NCI-H1694 (cell line): Measurements from ENCODE around the gene ABCD3.
A peak's percentile ranks its signal among the peaks of the same experiment; 100 is the strongest.

Source experiments
- DNase-seq: peaks from one replicate; lab custom pipeline; 2025; lab: John Stamatoyannopoulos, UW

Gene ABCD3

GRCh38 chr1:94527447-94528031 lies 109.3 kb downstream of the ABCD3 start:
- no peak for DNase-seq

- no peak for DNase-seq
Measured at GRCh38 chr1:94528299-94528698, 110.1 kb downstream of the ABCD3 start.

GRCh38 chr1:94528826-94529225 lies 110.6 kb downstream of the ABCD3 start:
- no peak for DNase-seq

GRCh38 chr1:94529416-94529815 lies 111.2 kb downstream of the ABCD3 start:
- no peak for DNase-seq

- DNase-seq = no peak
Measured at GRCh38 chr1:94530373-94530878, 112.2 kb downstream of the ABCD3 start.

- no peak for DNase-seq
Measured at GRCh38 chr1:94531664-94532063, 113.5 kb downstream of the ABCD3 start.

- no peak for DNase-seq
Measured at GRCh38 chr1:94532077-94532476, 113.9 kb downstream of the ABCD3 start.

GRCh38 chr1:94535095-94535494 lies 116.9 kb downstream of the ABCD3 start:
- DNase-seq = no peak

GRCh38 chr1:94535879-94536278 lies 117.7 kb downstream of the ABCD3 start:
- no peak for DNase-seq

GRCh38 chr1:94537254-94537653 lies 119.1 kb downstream of the ABCD3 start:
- no peak for DNase-seq

- no peak for DNase-seq
Measured at GRCh38 chr1:94538243-94538827, 120.1 kb downstream of the ABCD3 start.

- DNase-seq = no peak
Measured at GRCh38 chr1:94539496-94539895, 121.3 kb downstream of the ABCD3 start.

- no peak for DNase-seq
Measured at GRCh38 chr1:94540440-94541245, 122.5 kb downstream of the ABCD3 start.

GRCh38 chr1:94541246-94542087 lies 123.3 kb downstream of the ABCD3 start, which contains the start of gene F3:
F3 (minus strand) TSS chr1:94541759; CDS start chr1:94541636, 123 bp downstream.
- DNase-seq = peak; percentile 57

- DNase-seq = peak; percentile 26
Measured at GRCh38 chr1:94542088-94542870, 124.1 kb downstream of the ABCD3 start.

GRCh38 chr1:94543001-94543400 lies 124.8 kb downstream of the ABCD3 start:
- DNase-seq = no peak

- DNase-seq = no peak
Measured at GRCh38 chr1:94543893-94544635, 125.9 kb downstream of the ABCD3 start.

- no peak for DNase-seq
Measured at GRCh38 chr1:94544706-94545490, 126.7 kb downstream of the ABCD3 start.

- DNase-seq = no peak
Measured at GRCh38 chr1:94549706-94550105, 131.5 kb downstream of the ABCD3 start.

GRCh38 chr1:94550396-94550795 lies 132.2 kb downstream of the ABCD3 start:
- DNase-seq = no peak
